IMR-90 (cell line): ENCODE results near the gene KLC4. TPM values are rescaled to one million over a fixed set of nuclear protein-coding genes. Genes with fewer than 3 reads are reported as not detected.
A peak's percentile ranks its signal among the peaks of the same experiment; 100 is the strongest.

Experiments
- ATAC-seq: fragments of 200-7000 bp; cut with Tn5 transposase; 2 replicates; pipeline ENCODE4 v1.9.1; 2020; ENCODE audit warnings: low read depth, mild to moderate bottlenecking, moderate library complexity
- BruUV-seq: library from RNA; stranded (reverse); fragments of 400-500 nt; replicated peaks from 2 replicates; lab custom pipeline; 2021; lab: Mats Ljungman, UMichigan
- CTCF ChIA-PET: fragments of 300-600 bp; formaldehyde crosslinking; extraction: SDS; loops from one replicate; lab custom pipeline; 2021; ENCODE audit warnings: antibody characterized with exemption; lab: Yijun Ruan, JAX
- POLR2A ChIA-PET: fragments of 300-600 bp; sonication (Branson Sonifier 250); formaldehyde crosslinking; loops from one replicate; lab custom pipeline; 2022; ENCODE audit warnings: antibody characterized with exemption; ENCODE audit not compliant: unreplicated experiment; lab: Charles Lee
- DNase-seq: peaks from one replicate; pipeline ENCODE4 v3.0.0; 2013
- H2AFZ ChIP-seq: replicated peaks from 2 replicates; pipeline ENCODE3; 2013; ENCODE audit warnings: low read length, mild to moderate bottlenecking; ENCODE audit not compliant: poor library complexity
- H2AK5ac ChIP-seq: 2 replicates; pipeline ENCODE4 v1.6.1; 2013; ENCODE audit warnings: low read depth, low read length, inconsistent platforms
- H2AK9ac ChIP-seq: replicated peaks from 2 replicates; pipeline ENCODE3; 2013; ENCODE audit warnings: mild to moderate bottlenecking, low read depth, low read length, moderate library complexity; ENCODE audit not compliant: poor library complexity
- H2BK120ac ChIP-seq: 2 replicates; pipeline ENCODE4 v1.6.1; 2013; ENCODE audit warnings: low read depth, low read length, inconsistent platforms
- H2BK15ac ChIP-seq: 3 replicates; pipeline ENCODE4 v1.6.1; 2013; ENCODE audit warnings: low read depth, low read length, inconsistent platforms
- H2BK20ac ChIP-seq: 2 replicates; pipeline ENCODE4 v1.6.1; 2013; ENCODE audit warnings: low read depth, mild to moderate bottlenecking, inconsistent platforms, low read length, moderate library complexity
- H2BK5ac ChIP-seq: 2 replicates; pipeline ENCODE4 v1.6.1; 2013; ENCODE audit warnings: mild to moderate bottlenecking, low read depth, low read length, inconsistent platforms; ENCODE audit not compliant: poor library complexity, severe bottlenecking
- H3K14ac ChIP-seq: replicated peaks from 2 replicates; pipeline ENCODE4 v1.6.1; 2013; ENCODE audit warnings: low read depth, low read length, inconsistent platforms
- H3K18ac ChIP-seq: 2 replicates; pipeline ENCODE4 v1.6.1; 2013; ENCODE audit warnings: low read depth, low read length, control low read depth
- H3K23ac ChIP-seq: 2 replicates; pipeline ENCODE4 v1.6.1; 2013; ENCODE audit warnings: low read depth, low read length, inconsistent platforms
- H3K27ac ChIP-seq: 2 replicates; pipeline ENCODE4 v1.5.1; 2013; ENCODE audit warnings: mild to moderate bottlenecking, control low read depth, low read length; ENCODE audit not compliant: insufficient read depth
- H3K27me3 ChIP-seq: 2 replicates; pipeline ENCODE4 v1.6.1; 2013; ENCODE audit warnings: low read length; ENCODE audit not compliant: control insufficient read depth, insufficient read depth
- H3K36me3 ChIP-seq: 2 replicates; pipeline ENCODE4 v1.6.1; 2013; ENCODE audit warnings: low read length, mixed read lengths; ENCODE audit not compliant: control insufficient read depth, insufficient read depth
- H3K4ac ChIP-seq: 2 replicates; pipeline ENCODE4 v1.6.1; 2013; ENCODE audit warnings: low read depth, low read length, inconsistent platforms
- H3K4me1 ChIP-seq: 2 replicates; pipeline ENCODE4 v1.6.1; 2013; ENCODE audit warnings: low read length, mixed read lengths; ENCODE audit not compliant: control insufficient read depth, insufficient read depth
- H3K4me2 ChIP-seq: 2 replicates; pipeline ENCODE4 v1.6.1; 2013; ENCODE audit warnings: low read depth, mild to moderate bottlenecking, control low read depth, low read length, moderate library complexity
- H3K4me3 ChIP-seq: 2 replicates; pipeline ENCODE4 v1.5.1; 2013; ENCODE audit warnings: low read depth, mild to moderate bottlenecking, control low read depth, low read length, moderate library complexity; ENCODE audit not compliant: insufficient read depth
- H3K56ac ChIP-seq: 2 replicates; pipeline ENCODE4 v1.6.1; 2013; ENCODE audit warnings: low read length, inconsistent platforms; ENCODE audit not compliant: insufficient read depth; ENCODE audit errors: extremely low read depth
- H3K79me1 ChIP-seq, 2 experiments: 2 replicates each; pipeline ENCODE4 v1.6.1; 2013; ENCODE audit warnings: low read length in 2 of 2, inconsistent platforms in 1 of 2, low read depth in 1 of 2
- H3K9ac ChIP-seq: 2 replicates; pipeline ENCODE4 v1.6.1; 2013; ENCODE audit warnings: low read depth, low read length, control low read depth
- H3K9me1 ChIP-seq: 2 replicates; pipeline ENCODE4 v1.6.1; 2013; ENCODE audit warnings: low read length, inconsistent platforms; ENCODE audit not compliant: insufficient read depth
- H3K9me3 ChIP-seq: 2 replicates; pipeline ENCODE4 v1.6.1; 2013; ENCODE audit warnings: low read length; ENCODE audit not compliant: control insufficient read depth, insufficient read depth
- H4K20me1 ChIP-seq: 2 replicates; pipeline ENCODE4 v1.6.1; 2013; ENCODE audit warnings: low read length, inconsistent platforms; ENCODE audit not compliant: insufficient read depth
- H4K5ac ChIP-seq: 2 replicates; pipeline ENCODE4 v1.6.1; 2013; ENCODE audit warnings: mild to moderate bottlenecking, low read depth, low read length, control low read depth
- H4K8ac ChIP-seq, 2 experiments: 2 replicates each; pipeline ENCODE4 v1.6.1; 2013; ENCODE audit warnings: low read depth in 2 of 2, low read length in 2 of 2, control low read depth in 1 of 2, inconsistent platforms in 1 of 2
- H4K91ac ChIP-seq: 2 replicates; pipeline ENCODE4 v1.6.1; 2013; ENCODE audit warnings: low read depth, low read length, inconsistent platforms; ENCODE audit not compliant: insufficient read depth
- FOS ChIP-seq: fragments of 150-350 bp; IDR thresholded peaks from 2 replicates; pipeline ENCODE4 v1.6.1; 2016; ENCODE audit warnings: low read depth, low read length
- RCOR1 ChIP-seq: IDR thresholded peaks from 2 replicates; pipeline ENCODE4 v1.6.1; 2012; ENCODE audit warnings: mild to moderate bottlenecking, low read length, improper control_type of control experiment; ENCODE audit not compliant: insufficient replicate concordance
- USF2 ChIP-seq: fragments of 150-350 bp; IDR thresholded peaks from 2 replicates; pipeline ENCODE4 v1.6.1; 2017; ENCODE audit warnings: mild to moderate bottlenecking, antibody characterized with exemption, low read length, low read depth
- WGBS, 2 experiments: methylation state at CpG; one replicate each; pipeline versions ENCODE4 v1.1.5 to v1.1.7; 2013; ENCODE audit warnings: missing lambda C conversion rate in 2 of 2; ENCODE audit not compliant: insufficient read length in 1 of 2; ENCODE audit errors: extremely low coverage in 2 of 2; 5-methylcytosine and 5-hydroxymethylcytosine counted together
- dilution Hi-C: fragments of 300-500 bp; cut with HindIII; formaldehyde crosslinking; loops from one replicate; pipeline ENCODE4 v1.14.3; 2018; ENCODE audit warnings: low sequenced_read_pairs; ENCODE audit not compliant: unreplicated experiment
- in situ Hi-C: fragments of 300-500 bp; cut with MboI; formaldehyde crosslinking; loops from 3 replicates; pipeline ENCODE4 v1.14.3; 2019; ENCODE audit warnings: low sequenced_read_pairs, inconsistent platforms, mixed read lengths
- intact Hi-C: fragments of 100-400 bp; cut with micrococcal nuclease; formaldehyde crosslinking; loops from 2 replicates; pipeline ENCODE4 v1.10.0; 2022
- polyA plus RNA-seq, 3 experiments: library from polyadenylated mRNA; depleted of rRNA; stranded (reverse); fragments of >200 nt; gene quantifications; 2 replicates each; pipeline ENCODE4 v1.2.3, GENCODE V29; 2012; ENCODE audit warnings: low replicate concordance in 1 of 3
- total RNA-seq: library from RNA; depleted of rRNA; stranded (reverse); fragments of >200 nt; gene quantifications from 2 replicates; pipeline ENCODE4 v1.2.3, GENCODE V29; 2012

KLC4 gene
- total and polyA plus RNA-seq, 2 of the 4 experiments (the other 2 are of a cell fraction), result 10.9 to 13.0 TPM

- POLR2A ChIA-PET, result no interaction called here
- ATAC-seq, result no peak
- CTCF ChIA-PET, result interaction anchor here (0.6 to 1.1 kb wide), 2 partner anchors 53 to 108 kb away, joined by 3 to 5 read pairs; no protein-coding TSS in a partner anchor
Measured at GRCh38 chr6:43091020-43091419, 31.6 kb downstream of the KLC4 start.

More at GRCh38 chr6:43091020-43091419, 31.6 kb downstream of the KLC4 start:
- in situ Hi-C loops, result no loop called here
- no TSS peak for BruUV-seq
- Histone ChIP-seq H2AK9ac (no peak overlapping the region), H3K36me3 (no peaks in the 10 kb centered on the region), H3K14ac (peak overlapping the region; percentile 6; the same call in 1 of the 2 replicates), H4K5ac (no peak overlapping the region), H2AK5ac (0 out of 2 replicates have a peak overlapping the region, but pooled peaks have one; percentile 69), H3K4me3 (no peak overlapping the region), H3K23ac (peak overlapping the region; percentile 10; the same call in 1 of the 2 replicates), H3K4me2 (peak overlapping the region; percentile 18; the same call in 1 of the 2 replicates), H4K8ac (peak overlapping the region; percentile 31 to 72; a peak in 1 of 4 replicates), H2AFZ (no peak overlapping the region), H3K9ac (no peak overlapping the region), H3K79me1 (peaks cover 36 to 92% of the 10 kb centered on the region in 2 experiments), H3K9me3 (no peaks in the 10 kb centered on the region), H3K18ac (no peak overlapping the region), H3K4ac (peak overlapping the region; percentile 62; the same call in 1 of the 2 replicates), H3K9me1 (peaks cover 18% of the 10 kb centered on the region), H3K4me1 (peaks cover 33% of the 10 kb centered on the region), H4K91ac (no peak overlapping the region), H4K20me1 (peaks cover 70% of the 10 kb centered on the region), H3K56ac (no peak overlapping the region), H2BK120ac (0 out of 2 replicates have a peak overlapping the region, but pooled peaks have one; percentile 4), H2BK15ac (no peak overlapping the region), H2BK20ac (no peak overlapping the region), H3K27me3 (no peaks in the 10 kb centered on the region), H2BK5ac (peak overlapping the region; percentile 38), H3K27ac (peak overlapping the region; percentile 62; the same call in 1 of the 2 replicates)
- 86% methylated on average over 1 of the region's 5 CpGs; no CpG with 5 or more reads in 1 of the 2 experiments for WGBS, 2 experiments
- dilution Hi-C loops, result no loop called here
- DNase-seq, result no peak
- TF ChIP-seq RCOR1 (no peak), FOS (no peak), USF2 (no peak)
- intact Hi-C loops, result loop anchor here (2.0 kb wide), 1 partner anchor 14 kb away; the partner anchor contains the start of gene PTK7
